22Rv1 (cell line): ENCODE measurements around the gene ONECUT3.

ENCODE experiments used
- H3K27ac ChIP-seq: fragments of 450-650 bp; 2 replicates; pipeline ENCODE4 v1.5.1; 2017
- ZFX ChIP-seq: fragments of 450-650 bp; IDR thresholded peaks from 2 replicates; pipeline ENCODE4 v1.6.1; 2017; ENCODE audit warnings: antibody characterized with exemption, borderline replicate concordance
- TF ChIP-seq, protein P1 (sequence below): fragments of 450-650 bp; IDR thresholded peaks from 2 replicates; pipeline ENCODE4 v1.5.1; 2017; ENCODE audit warnings: mild to moderate bottlenecking

ONECUT3 gene

DNA sequence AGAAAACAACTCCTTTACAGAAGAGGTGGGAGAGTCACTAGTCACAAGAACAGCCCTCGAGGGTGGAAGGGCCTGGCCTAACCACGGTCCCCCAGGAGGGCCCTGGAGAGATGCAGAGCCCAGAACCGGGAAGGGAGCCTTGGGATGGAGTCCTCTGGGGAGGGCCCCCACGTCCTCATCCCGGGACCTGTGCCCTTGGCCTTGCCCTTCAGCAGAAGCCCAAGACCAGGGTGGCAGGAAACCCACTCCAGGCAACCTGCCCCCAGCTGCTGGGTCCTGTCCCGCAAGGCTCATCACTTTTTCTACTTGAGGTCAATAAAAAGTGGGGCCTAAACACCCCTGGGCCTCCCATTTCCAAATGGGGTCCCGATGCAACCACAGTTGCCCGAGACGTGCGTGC is 61.1 kb downstream of the ONECUT3 start:
- TF ChIP-seq ZFX = no peak
- TF ChIP-seq, protein P1, sequence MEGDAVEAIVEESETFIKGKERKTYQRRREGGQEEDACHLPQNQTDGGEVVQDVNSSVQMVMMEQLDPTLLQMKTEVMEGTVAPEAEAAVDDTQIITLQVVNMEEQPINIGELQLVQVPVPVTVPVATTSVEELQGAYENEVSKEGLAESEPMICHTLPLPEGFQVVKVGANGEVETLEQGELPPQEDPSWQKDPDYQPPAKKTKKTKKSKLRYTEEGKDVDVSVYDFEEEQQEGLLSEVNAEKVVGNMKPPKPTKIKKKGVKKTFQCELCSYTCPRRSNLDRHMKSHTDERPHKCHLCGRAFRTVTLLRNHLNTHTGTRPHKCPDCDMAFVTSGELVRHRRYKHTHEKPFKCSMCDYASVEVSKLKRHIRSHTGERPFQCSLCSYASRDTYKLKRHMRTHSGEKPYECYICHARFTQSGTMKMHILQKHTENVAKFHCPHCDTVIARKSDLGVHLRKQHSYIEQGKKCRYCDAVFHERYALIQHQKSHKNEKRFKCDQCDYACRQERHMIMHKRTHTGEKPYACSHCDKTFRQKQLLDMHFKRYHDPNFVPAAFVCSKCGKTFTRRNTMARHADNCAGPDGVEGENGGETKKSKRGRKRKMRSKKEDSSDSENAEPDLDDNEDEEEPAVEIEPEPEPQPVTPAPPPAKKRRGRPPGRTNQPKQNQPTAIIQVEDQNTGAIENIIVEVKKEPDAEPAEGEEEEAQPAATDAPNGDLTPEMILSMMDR = no peak
- peak overlapping the region; percentile 67 for H3K27ac ChIP-seq

DNA sequence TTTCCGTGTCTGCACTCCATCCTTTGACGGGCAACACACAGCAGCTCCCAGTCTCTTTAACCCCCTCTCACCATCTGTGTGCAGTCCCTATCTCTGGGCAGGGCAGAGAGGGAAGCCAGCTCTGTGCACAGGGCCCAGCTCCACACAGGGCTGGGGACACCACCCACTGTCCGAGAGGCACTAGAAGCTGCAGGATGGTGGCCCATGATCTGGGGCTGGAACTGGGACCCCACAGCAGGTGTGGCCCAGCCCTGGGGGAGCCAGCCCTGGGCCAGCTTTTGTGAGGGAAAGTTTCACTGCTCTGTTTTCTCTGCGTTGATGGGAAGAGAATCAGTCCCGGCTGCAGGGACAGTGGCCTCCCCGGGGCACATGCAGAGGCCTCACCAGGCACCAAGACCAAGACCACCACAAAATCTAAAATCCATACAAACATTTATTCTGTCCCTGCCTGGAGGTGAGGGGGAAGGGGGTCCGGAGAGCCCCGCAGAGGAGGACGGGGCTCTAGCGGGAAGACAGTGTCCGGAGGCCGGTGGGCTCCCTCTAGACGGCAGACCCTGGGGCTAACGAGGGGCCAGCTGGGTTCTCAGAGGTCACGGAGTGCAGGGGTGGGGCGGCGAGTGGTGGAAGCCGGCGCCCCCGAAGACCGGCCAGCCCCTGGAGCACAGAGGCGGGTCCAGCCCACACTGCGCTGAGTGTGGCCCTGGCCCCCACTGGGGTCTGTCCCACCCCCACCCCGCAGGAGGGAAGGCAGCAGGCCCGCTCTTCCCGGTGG is 61.7 kb downstream of the ONECUT3 start:
- TF ChIP-seq ZFX = no peak
- TF ChIP-seq, protein P1 = no peak
- H3K27ac ChIP-seq = no peak overlapping the region

DNA sequence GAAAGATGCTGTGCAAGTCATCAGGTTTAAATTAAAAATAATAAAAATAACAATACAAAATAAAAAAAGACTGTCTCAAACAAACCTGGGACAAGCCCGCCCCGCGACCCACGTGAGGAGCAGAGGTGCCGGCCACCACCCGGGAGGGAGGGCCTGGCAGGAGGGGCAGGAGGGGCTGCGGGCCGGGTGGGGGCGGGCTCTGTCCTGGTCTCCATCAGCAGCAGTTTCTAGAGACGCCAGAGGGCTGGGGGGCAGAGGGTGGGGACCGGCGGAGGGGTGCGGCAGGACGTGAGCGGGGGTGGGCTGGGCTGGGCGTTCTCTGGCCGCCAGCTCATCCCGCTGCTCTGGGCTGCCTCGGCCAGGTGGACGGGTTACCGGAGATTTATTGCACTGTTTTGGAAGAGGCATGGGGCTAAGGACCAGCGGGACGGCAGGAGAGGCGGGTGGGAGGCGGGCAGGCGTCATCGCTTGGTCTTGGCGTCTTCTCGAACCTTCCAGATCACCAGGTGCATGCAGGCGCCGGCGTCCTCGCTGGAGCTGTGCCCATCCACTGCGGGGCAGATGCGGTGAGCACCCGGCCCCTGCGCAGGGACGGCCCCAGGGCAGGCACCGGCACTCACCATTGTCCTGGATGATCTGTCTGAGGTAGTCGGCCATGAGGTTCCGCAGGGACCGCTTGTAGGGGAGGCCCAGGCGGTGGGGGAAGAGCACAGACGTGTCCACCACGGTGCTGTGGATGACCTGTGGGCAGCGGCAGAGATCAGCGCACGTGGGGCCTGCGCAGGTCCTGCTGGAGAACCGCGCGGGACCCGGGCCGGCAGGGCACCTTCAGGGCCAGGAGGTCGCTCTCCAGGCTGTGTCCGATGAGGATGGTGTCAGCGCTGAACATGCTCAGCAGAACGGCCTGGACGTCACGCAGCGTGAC is 62.6 kb downstream of the ONECUT3 start:
- no peak overlapping the region for H3K27ac ChIP-seq
- TF ChIP-seq ZFX = no peak
- TF ChIP-seq, protein P1 = no peak

DNA sequence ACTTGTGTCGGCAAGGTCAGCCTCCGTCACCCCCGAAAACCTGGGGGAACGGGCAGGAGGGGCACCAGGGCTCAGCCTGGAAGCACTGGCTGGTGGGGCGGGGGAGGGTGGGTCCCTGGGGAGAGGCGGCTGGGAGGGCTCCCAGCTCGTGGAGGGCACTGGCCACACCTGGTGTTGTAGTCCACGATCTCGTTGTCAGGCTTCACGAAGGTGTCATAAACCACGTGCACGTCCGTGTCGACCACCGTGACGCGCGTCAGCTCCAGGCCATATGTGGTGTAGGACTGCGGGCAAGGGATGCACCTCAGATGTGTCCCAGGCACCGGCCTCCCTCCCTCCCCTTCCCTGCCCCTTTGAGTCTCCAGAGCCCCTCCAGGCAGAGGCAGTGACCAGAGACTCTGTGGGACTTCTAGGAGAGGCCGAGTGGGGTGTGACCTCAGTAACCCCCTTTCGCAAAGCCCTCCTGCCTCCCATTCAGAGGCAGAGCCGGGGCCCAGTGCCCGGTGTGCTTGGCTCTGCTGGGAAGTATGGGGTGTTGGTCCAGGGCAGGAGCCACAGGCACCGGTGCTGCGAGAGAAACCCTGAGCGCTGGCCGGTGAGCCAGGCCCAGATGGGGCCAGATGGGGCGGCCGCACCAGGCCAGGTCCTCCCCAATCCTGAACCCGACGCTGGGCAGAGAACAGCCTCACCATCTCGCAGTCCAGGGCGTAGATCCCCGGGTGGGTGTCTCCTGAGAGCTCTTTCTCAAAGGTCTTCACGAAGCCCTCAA is 63.4 kb downstream of the ONECUT3 start:
- H3K27ac ChIP-seq = no peak overlapping the region
- TF ChIP-seq ZFX = no peak
- TF ChIP-seq, protein P1 = no peak

DNA sequence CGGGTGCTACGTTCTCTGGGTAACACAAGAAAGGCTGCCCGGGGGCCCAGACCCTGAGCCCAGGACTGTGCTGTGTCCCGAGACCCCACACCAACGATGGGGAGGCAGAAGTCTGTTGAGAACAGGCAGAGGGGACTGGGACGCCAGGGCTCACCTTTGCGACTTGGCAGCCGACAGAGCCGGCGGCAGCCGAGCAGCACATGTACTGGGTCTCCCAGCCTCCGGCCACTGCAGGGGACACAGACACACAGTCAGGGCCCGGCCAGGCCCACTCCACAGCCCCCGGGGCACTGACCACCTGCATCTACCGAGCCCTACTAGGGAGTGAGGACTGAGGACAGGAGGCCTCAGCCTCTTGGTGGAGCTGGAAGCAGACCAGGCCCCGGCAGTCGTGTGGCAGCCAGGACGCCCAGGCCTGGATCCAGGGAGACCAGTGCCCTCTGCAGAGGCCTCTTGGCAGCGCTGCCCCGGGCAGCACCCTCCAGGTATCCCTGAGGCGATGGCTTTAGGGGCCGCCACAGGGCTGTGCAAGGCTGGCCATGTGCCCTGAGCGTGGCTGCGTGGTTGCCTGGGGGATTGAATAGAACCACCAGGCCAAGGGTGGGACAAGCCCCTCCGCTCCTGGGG is 64.4 kb downstream of the ONECUT3 start:
- H3K27ac ChIP-seq = no peak overlapping the region
- TF ChIP-seq ZFX = no peak
- TF ChIP-seq, protein P1 = no peak

DNA sequence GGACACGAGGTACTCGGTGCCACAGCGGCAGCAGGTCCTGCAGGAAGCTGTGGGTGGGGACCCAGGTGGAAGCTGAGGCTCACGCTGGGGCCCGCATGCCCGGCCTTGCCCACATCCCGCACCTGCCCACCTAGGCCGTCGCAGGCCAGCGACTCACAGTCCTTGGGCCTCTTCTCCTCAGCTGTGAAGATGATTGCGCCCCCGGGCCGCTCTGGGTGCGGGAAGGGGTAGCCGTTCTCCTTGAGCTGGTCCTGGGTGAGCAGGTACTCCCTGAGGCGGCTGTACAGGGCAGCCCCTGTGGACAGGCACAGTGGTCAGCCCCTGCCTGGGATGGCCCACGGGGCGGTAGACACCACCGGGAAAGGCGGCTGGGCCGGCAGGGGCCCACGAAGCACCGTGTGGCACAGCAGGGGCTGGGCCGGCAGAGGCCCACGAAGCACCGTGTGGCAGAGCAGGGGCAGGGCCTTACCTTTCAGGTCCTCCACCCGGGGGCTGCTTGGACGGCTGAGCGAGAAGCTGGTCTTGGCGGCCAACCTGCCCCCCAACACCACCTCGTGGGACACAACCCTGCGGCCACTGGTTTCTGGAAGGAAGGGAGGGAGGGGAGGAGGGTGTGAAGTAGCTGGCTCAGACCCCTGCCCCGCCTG is 65.4 kb downstream of the ONECUT3 start:
- TF ChIP-seq, protein P1 = no peak
- TF ChIP-seq ZFX = no peak
- H3K27ac ChIP-seq = no peak overlapping the region
